GM12865 (cell line): ENCODE measurements around the gene RTL1.

Source experiments
- DNase-seq: peaks from one replicate; pipeline ENCODE4 v3.0.0; 2010; ENCODE audit warnings: low read depth
- H3K4me3 ChIP-seq: 2 replicates; pipeline ENCODE4 v1.5.1; 2011; ENCODE audit warnings: mild to moderate bottlenecking, low read depth, low read length, control low read depth
- CTCF ChIP-seq: IDR thresholded peaks from 2 replicates; pipeline ENCODE4 v1.5.1; 2011; ENCODE audit warnings: low read length, control low read depth, low read depth, inconsistent platforms; ENCODE audit not compliant: insufficient read depth; ENCODE audit errors: missing control alignments

The RTL1 gene

GRCh38 chr14:100841761-100842403 is 61.6 kb downstream of the RTL1 start:
- no peak for DNase-seq
- no peak overlapping the region for H3K4me3 ChIP-seq
- no peak for TF ChIP-seq CTCF

GRCh38 chr14:100841066-100841760 is 62.3 kb downstream of the RTL1 start:
- H3K4me3 ChIP-seq, result no peak overlapping the region
- no peak for TF ChIP-seq CTCF
- no peak for DNase-seq

- no peak for TF ChIP-seq CTCF
- DNase-seq, result no peak
- no peak overlapping the region for H3K4me3 ChIP-seq
Observed at GRCh38 chr14:100840286-100841065, 63.0 kb downstream of the RTL1 start.

- DNase-seq, result no peak
- TF ChIP-seq CTCF, result no peak
- H3K4me3 ChIP-seq, result no peak overlapping the region
Observed at GRCh38 chr14:100839681-100840111, 63.8 kb downstream of the RTL1 start.

- DNase-seq, result no peak
- TF ChIP-seq CTCF, result no peak
Observed at GRCh38 chr14:100839315-100839585, 64.3 kb downstream of the RTL1 start.

GRCh38 chr14:100838493-100839314 is 64.8 kb downstream of the RTL1 start:
- H3K4me3 ChIP-seq, result no peak overlapping the region
- no peak for TF ChIP-seq CTCF
- no peak for DNase-seq

More at GRCh38 chr14:100839315-100839585, 64.3 kb downstream of the RTL1 start:
- no peak overlapping the region for H3K4me3 ChIP-seq
